Activated B cell treated with CpG ODN at 0.5 μM for 24 hours (primary cell): ENCODE results near the gene PCDH9. TPM values are rescaled to one million over a fixed set of nuclear protein-coding genes. Genes with fewer than 3 reads are reported as not detected.

Experiments used
- ATAC-seq: fragments of 200-7000 bp; cut with Tn5 transposase; one replicate; pipeline ENCODE4 v1.10.0; 2021; ENCODE audit warnings: low read depth, mild to moderate bottlenecking, moderate library complexity
- CTCF ChIA-PET: fragments of 350-600 bp; sonication (Branson Sonifier 250); formaldehyde crosslinking; loops from one replicate; lab custom pipeline; 2021; ENCODE audit warnings: antibody characterized with exemption; lab: Charles Lee
- POLR2A ChIA-PET: fragments of 350-600 bp; sonication (Branson Sonifier 250); formaldehyde crosslinking; loops from one replicate; lab custom pipeline; 2021; ENCODE audit warnings: antibody characterized with exemption; lab: Charles Lee
- DNase-seq: peaks from one replicate; pipeline ENCODE4 v3.0.0; 2022
- H3K27ac Mint-ChIP-seq: one replicate; pipeline ENCODE4 v1.8.0; 2020; ENCODE audit warnings: mixed read lengths
- H3K27me3 Mint-ChIP-seq: one replicate; pipeline ENCODE4 v1.8.0; 2021; ENCODE audit warnings: mixed read lengths
- H3K36me3 Mint-ChIP-seq: one replicate; pipeline ENCODE4 v1.8.0; 2021; ENCODE audit warnings: low read depth, mixed read lengths
- H3K4me1 Mint-ChIP-seq: one replicate; pipeline ENCODE4 v1.8.0; 2021; ENCODE audit warnings: mixed read lengths
- H3K4me3 Mint-ChIP-seq: one replicate; pipeline ENCODE4 v1.8.0; 2020; ENCODE audit warnings: mild to moderate bottlenecking, mixed read lengths
- H3K9me3 Mint-ChIP-seq: one replicate; pipeline ENCODE4 v1.8.0; 2020; ENCODE audit warnings: mixed read lengths
- intact Hi-C: fragments of 100-400 bp; cut with micrococcal nuclease; formaldehyde crosslinking; loops from one replicate; pipeline ENCODE4 v1.15.1; 2024
- total RNA-seq: library from RNA; stranded (reverse); gene quantifications from 2 replicates; pipeline ENCODE4 v1.2.3, GENCODE V29; 2022
- TF ChIP-seq, protein P1 (sequence below): fragments of 200-600 bp; IDR thresholded peaks from one replicate; pipeline ENCODE4 v1.8.0; 2022; ENCODE audit warnings: antibody characterized with exemption, mild to moderate bottlenecking

The PCDH9 gene
- total RNA-seq, 1 donor from 2014 or later: 6.4 TPM

DNA sequence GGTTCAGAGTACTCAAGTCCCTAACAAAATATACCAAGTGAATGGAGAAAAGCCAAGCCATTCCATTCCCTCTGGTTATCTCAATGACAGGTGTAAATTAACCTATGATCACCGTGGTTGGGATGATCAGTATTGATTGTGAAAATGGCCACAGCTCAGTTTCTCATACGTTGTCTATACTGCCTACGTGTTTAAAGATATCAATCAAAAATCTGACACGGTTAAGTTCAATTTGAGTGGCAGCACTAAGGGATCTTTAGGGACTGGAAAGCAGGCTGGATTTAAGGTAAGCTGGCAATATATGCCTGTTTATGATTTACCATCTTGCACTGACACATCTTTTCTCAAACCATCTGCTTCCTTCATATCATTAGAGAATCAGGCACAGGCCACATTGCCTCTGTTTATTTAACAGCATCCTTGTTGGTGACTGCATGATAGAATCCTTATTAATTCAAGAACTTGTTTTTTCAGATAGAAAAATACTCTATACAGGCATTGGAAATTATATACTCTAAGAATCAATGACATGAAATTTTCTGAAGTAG, 907.9 kb downstream of the PCDH9 start:
- TF ChIP-seq, protein P1, sequence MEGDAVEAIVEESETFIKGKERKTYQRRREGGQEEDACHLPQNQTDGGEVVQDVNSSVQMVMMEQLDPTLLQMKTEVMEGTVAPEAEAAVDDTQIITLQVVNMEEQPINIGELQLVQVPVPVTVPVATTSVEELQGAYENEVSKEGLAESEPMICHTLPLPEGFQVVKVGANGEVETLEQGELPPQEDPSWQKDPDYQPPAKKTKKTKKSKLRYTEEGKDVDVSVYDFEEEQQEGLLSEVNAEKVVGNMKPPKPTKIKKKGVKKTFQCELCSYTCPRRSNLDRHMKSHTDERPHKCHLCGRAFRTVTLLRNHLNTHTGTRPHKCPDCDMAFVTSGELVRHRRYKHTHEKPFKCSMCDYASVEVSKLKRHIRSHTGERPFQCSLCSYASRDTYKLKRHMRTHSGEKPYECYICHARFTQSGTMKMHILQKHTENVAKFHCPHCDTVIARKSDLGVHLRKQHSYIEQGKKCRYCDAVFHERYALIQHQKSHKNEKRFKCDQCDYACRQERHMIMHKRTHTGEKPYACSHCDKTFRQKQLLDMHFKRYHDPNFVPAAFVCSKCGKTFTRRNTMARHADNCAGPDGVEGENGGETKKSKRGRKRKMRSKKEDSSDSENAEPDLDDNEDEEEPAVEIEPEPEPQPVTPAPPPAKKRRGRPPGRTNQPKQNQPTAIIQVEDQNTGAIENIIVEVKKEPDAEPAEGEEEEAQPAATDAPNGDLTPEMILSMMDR: no peak
- intact Hi-C loops: no loop called here
- ATAC-seq (no peak), DNase-seq (no peak)
- ChIA-PET CTCF (no interaction called here), POLR2A (no interaction called here)
- Mint-ChIP-seq H3K4me3 (no peak overlapping the region), H3K27me3 (no peaks in the 10 kb centered on the region), H3K9me3 (no peaks in the 10 kb centered on the region), H3K36me3 (no peaks in the 10 kb centered on the region), H3K27ac (no peak overlapping the region), H3K4me1 (no peaks in the 10 kb centered on the region)

GRCh38 chr13:66314911-66315310, 915.2 kb downstream of the PCDH9 start:
- no peaks in the 10 kb centered on the region for H3K36me3 Mint-ChIP-seq
- POLR2A ChIA-PET: no interaction called here
- H3K27me3 Mint-ChIP-seq: no peaks in the 10 kb centered on the region
- ATAC-seq: no peak
- no peak for DNase-seq
- H3K4me3 Mint-ChIP-seq: no peak overlapping the region
- no peak overlapping the region for H3K27ac Mint-ChIP-seq
- H3K9me3 Mint-ChIP-seq: no peaks in the 10 kb centered on the region
- H3K4me1 Mint-ChIP-seq: no peaks in the 10 kb centered on the region
- TF ChIP-seq, protein P1: no peak
- CTCF ChIA-PET: no interaction called here
- intact Hi-C loops: no loop called here

DNA sequence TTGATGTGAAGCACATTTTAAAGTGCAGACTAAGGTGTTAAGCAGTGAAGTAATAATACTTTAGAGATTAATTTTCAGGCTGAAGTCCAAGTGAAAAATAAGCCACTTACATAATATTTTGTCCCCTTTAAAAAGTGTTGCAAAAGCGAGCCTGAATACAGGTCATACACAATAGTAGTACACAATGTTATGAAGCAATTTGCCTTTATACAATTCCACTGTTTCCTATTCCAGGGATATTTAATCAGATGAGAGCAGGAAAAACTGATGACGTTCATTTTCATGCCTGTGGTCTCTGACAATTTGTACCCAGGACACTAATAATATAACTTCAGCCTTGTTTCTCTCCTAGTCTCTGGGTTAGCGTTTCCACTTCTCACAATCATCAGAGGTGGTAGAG, 916.7 kb downstream of the PCDH9 start:
- ChIA-PET CTCF (no interaction called here), POLR2A (no interaction called here)
- no peaks in the 10 kb centered on the region for H3K27me3 Mint-ChIP-seq
- ATAC-seq (no peak), DNase-seq (no peak)
- no peak overlapping the region for H3K27ac Mint-ChIP-seq
- H3K4me3 Mint-ChIP-seq: no peak overlapping the region
- no peaks in the 10 kb centered on the region for H3K4me1 Mint-ChIP-seq
- TF ChIP-seq, protein P1: no peak
- H3K9me3 Mint-ChIP-seq: no peaks in the 10 kb centered on the region
- H3K36me3 Mint-ChIP-seq: no peaks in the 10 kb centered on the region
- intact Hi-C loops: no loop called here

DNA sequence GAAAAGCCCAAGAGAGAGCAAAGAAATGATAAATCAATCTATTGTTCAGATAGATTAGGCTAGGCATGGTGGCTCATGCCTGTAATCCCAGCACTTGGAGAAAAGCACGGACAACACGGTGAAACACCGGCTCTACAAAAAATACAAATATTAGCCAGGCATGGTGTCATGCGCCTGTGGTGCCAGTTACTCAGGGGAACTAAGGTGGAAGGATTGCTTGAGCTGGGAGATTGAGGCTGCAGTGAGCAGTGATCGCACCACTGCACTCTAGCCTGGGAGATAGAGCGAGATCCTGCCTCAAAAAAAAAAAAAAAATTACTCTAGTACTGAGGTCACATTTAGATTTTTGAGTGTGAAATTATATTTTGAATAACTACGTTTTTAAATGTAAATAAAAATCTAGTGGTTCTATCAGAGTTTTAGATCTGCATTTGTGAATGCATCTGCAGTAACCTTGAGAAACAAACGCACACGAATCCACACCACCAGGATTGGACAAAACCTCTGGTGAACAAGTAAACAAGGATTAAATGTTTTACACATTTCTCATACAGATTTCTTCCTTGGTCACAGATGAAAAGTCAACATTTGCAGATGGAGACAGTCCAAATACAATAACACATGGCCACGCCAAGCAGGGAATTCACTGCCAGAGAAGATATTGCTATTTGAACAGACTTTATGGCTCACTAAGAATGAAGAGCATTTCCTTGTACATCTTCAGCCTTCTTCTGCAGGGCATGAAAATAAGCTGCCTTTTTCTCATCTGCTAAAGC, 917.6 kb downstream of the PCDH9 start:
- Mint-ChIP-seq H3K4me1 (no peaks in the 10 kb centered on the region), H3K27ac (no peak overlapping the region), H3K36me3 (no peaks in the 10 kb centered on the region), H3K9me3 (no peaks in the 10 kb centered on the region), H3K27me3 (no peaks in the 10 kb centered on the region), H3K4me3 (no peak overlapping the region)
- TF ChIP-seq, protein P1: no peak
- ChIA-PET CTCF (no interaction called here), POLR2A (no interaction called here)
- no peak for DNase-seq
- intact Hi-C loops: no loop called here
- no peak for ATAC-seq

- Mint-ChIP-seq H3K36me3 (no peaks in the 10 kb centered on the region), H3K27me3 (no peaks in the 10 kb centered on the region), H3K27ac (no peak overlapping the region), H3K9me3 (peaks cover 2% of the 10 kb centered on the region), H3K4me1 (peaks cover 19% of the 10 kb centered on the region), H3K4me3 (no peak overlapping the region)
- ChIA-PET POLR2A (no interaction called here), CTCF (no interaction called here)
- TF ChIP-seq, protein P1: no peak
- ATAC-seq: no peak
- intact Hi-C loops: no loop called here
- DNase-seq: no peak
These were observed 924.0 kb downstream of the PCDH9 start for GRCh38 chr13:66305961-66306617.
